ENCODE data around the gene LDLR. TPM values are rescaled to one million over a fixed set of nuclear protein-coding genes. Genes with fewer than 3 reads are reported as not detected.

The LDLR gene
- total RNA-seq, 1 donor from 2014 or later: 153 TPM

GRCh38 chr19:11090997-11091702, 1.9 kb downstream of the LDLR start:
- TF ChIP-seq CTCF (IDR thresholded peaks at IDR 0.05; ENCODE audit: insufficient read depth, low read depth, low read length) (no peak), EZH2 (IDR thresholded peaks at IDR 0.05; ENCODE audit: insufficient read depth, low read length) (no peak)
- peak overlapping the region; percentile 99 for H3K9ac ChIP-seq (ENCODE audit: low read length)
- H3K9me3 ChIP-seq (ENCODE audit: insufficient read depth, low read depth, low read length): no peaks in the 10 kb centered on the region
- H3K79me2 ChIP-seq (ENCODE audit: insufficient read depth, low read length): peaks cover 56% of the 10 kb centered on the region
- peak overlapping the region; percentile 89 for H3K4me3 ChIP-seq (ENCODE audit: insufficient read depth, low read depth, low read length)
- no peak for DNase-seq (ENCODE audit: low read depth)
- H3K36me3 Mint-ChIP-seq (ENCODE audit: low read depth, unreplicated experiment): peaks cover 5% of the 10 kb centered on the region
- peaks cover 26% of the 10 kb centered on the region for H3K4me1 Mint-ChIP-seq (ENCODE audit: low read depth, unreplicated experiment)
- peak overlapping the region; percentile 91 for H3K4me2 ChIP-seq (ENCODE audit: low read length)
- no peaks in the 10 kb centered on the region for H3K27me3 Mint-ChIP-seq (ENCODE audit: low read depth, unreplicated experiment)
- peaks cover 48% of the 10 kb centered on the region for H4K20me1 ChIP-seq (ENCODE audit: insufficient read depth, low read length)
- H3K4me1 ChIP-seq (ENCODE audit: insufficient read depth, low read length): peaks cover 44% of the 10 kb centered on the region
- FAIRE-seq: no peak
- peak overlapping the region; percentile 99 for H3K27ac Mint-ChIP-seq (ENCODE audit: unreplicated experiment)
- no peaks in the 10 kb centered on the region for H3K27me3 ChIP-seq (ENCODE audit: insufficient read depth, low read length)
- peaks cover 9% of the 10 kb centered on the region for H3K36me3 ChIP-seq (ENCODE audit: insufficient read depth, low read length)
- H3K9me3 Mint-ChIP-seq (ENCODE audit: unreplicated experiment): no peaks in the 10 kb centered on the region
- H3K4me3 Mint-ChIP-seq (ENCODE audit: unreplicated experiment): peak overlapping the region; percentile 91
- H3K27ac ChIP-seq (ENCODE audit: low read depth, low read length): peak overlapping the region; percentile 95
- no peak overlapping the region for H2AFZ ChIP-seq (ENCODE audit: low read depth, low read length)

- H4K20me1 ChIP-seq (ENCODE audit: insufficient read depth, low read length): peaks cover 53% of the 10 kb centered on the region
- Mint-ChIP-seq H3K4me3 (ENCODE audit: unreplicated experiment) (peak overlapping the region; percentile 91), H3K27ac (ENCODE audit: unreplicated experiment) (peak overlapping the region; percentile 99), H3K36me3 (ENCODE audit: low read depth, unreplicated experiment) (peaks cover 10% of the 10 kb centered on the region), H3K4me1 (ENCODE audit: low read depth, unreplicated experiment) (peaks cover 31% of the 10 kb centered on the region), H3K27me3 (ENCODE audit: low read depth, unreplicated experiment) (no peaks in the 10 kb centered on the region), H3K9me3 (ENCODE audit: unreplicated experiment) (no peaks in the 10 kb centered on the region)
- no peaks in the 10 kb centered on the region for H3K27me3 ChIP-seq (ENCODE audit: insufficient read depth, low read length)
- no peak for FAIRE-seq
- H3K4me3 ChIP-seq (ENCODE audit: insufficient read depth, low read depth, low read length): peak overlapping the region; percentile 89
- H3K4me2 ChIP-seq (ENCODE audit: low read length): peak overlapping the region; percentile 91
- peaks cover 12% of the 10 kb centered on the region for H3K36me3 ChIP-seq (ENCODE audit: insufficient read depth, low read length)
- H3K27ac ChIP-seq (ENCODE audit: low read depth, low read length): peak overlapping the region; percentile 95
- peaks cover 61% of the 10 kb centered on the region for H3K79me2 ChIP-seq (ENCODE audit: insufficient read depth, low read length)
- no peaks in the 10 kb centered on the region for H3K9me3 ChIP-seq (ENCODE audit: insufficient read depth, low read depth, low read length)
- peak; percentile 98 for DNase-seq (ENCODE audit: low read depth)
- H3K9ac ChIP-seq (ENCODE audit: low read length): peak overlapping the region; percentile 99
- no peak overlapping the region for H2AFZ ChIP-seq (ENCODE audit: low read depth, low read length)
- no peak for TF ChIP-seq CTCF (IDR thresholded peaks at IDR 0.05; ENCODE audit: insufficient read depth, low read depth, low read length)
- TF ChIP-seq EZH2 (IDR thresholded peaks at IDR 0.05; ENCODE audit: insufficient read depth, low read length): no peak
- H3K4me1 ChIP-seq (ENCODE audit: insufficient read depth, low read length): peaks cover 50% of the 10 kb centered on the region
Measured at GRCh38 chr19:11091703-11092153, 2.5 kb downstream of the LDLR start.

- Histone ChIP-seq H3K27ac (ENCODE audit: low read depth, low read length) (peak overlapping the region; percentile 95), H3K9me3 (ENCODE audit: insufficient read depth, low read depth, low read length) (no peaks in the 10 kb centered on the region), H3K4me1 (ENCODE audit: insufficient read depth, low read length) (peaks cover 52% of the 10 kb centered on the region), H2AFZ (ENCODE audit: low read depth, low read length) (no peak overlapping the region), H3K4me2 (ENCODE audit: low read length) (peak overlapping the region; percentile 91), H3K9ac (ENCODE audit: low read length) (peak overlapping the region; percentile 99), H3K4me3 (ENCODE audit: insufficient read depth, low read depth, low read length) (peak overlapping the region; percentile 11), H4K20me1 (ENCODE audit: insufficient read depth, low read length) (peaks cover 58% of the 10 kb centered on the region), H3K79me2 (ENCODE audit: insufficient read depth, low read length) (peaks cover 65% of the 10 kb centered on the region), H3K27me3 (ENCODE audit: insufficient read depth, low read length) (no peaks in the 10 kb centered on the region), H3K36me3 (ENCODE audit: insufficient read depth, low read length) (peaks cover 12% of the 10 kb centered on the region)
- H3K36me3 Mint-ChIP-seq (ENCODE audit: low read depth, unreplicated experiment): peaks cover 10% of the 10 kb centered on the region
- H3K4me1 Mint-ChIP-seq (ENCODE audit: low read depth, unreplicated experiment): peaks cover 31% of the 10 kb centered on the region
- peak; percentile 65 for DNase-seq (ENCODE audit: low read depth)
- H3K27ac Mint-ChIP-seq (ENCODE audit: unreplicated experiment): peak overlapping the region; percentile 99
- H3K9me3 Mint-ChIP-seq (ENCODE audit: unreplicated experiment): no peaks in the 10 kb centered on the region
- H3K27me3 Mint-ChIP-seq (ENCODE audit: low read depth, unreplicated experiment): no peaks in the 10 kb centered on the region
- H3K4me3 Mint-ChIP-seq (ENCODE audit: unreplicated experiment): peak overlapping the region; percentile 62
- TF ChIP-seq EZH2 (IDR thresholded peaks at IDR 0.05; ENCODE audit: insufficient read depth, low read length): no peak
- no peak for TF ChIP-seq CTCF (IDR thresholded peaks at IDR 0.05; ENCODE audit: insufficient read depth, low read depth, low read length)
- no peak for FAIRE-seq
Measured at GRCh38 chr19:11092181-11092538, 2.9 kb downstream of the LDLR start.

Measured in astrocyte (in vitro differentiated cells and primary cell).